H9 (cell line): ENCODE data around the gene CALR. TPM values are rescaled to one million over a fixed set of nuclear protein-coding genes. Genes with fewer than 3 reads are reported as not detected.

Experiments used
- DNase-seq: peaks from one replicate; pipeline ENCODE4 v3.0.0-alpha.2; 2017
- H2AFZ ChIP-seq: one replicate; pipeline ENCODE4 v1.6.1; 2013; ENCODE audit warnings: mild to moderate bottlenecking, low read length, control low read depth, moderate library complexity
- H2AK5ac ChIP-seq: 2 replicates; pipeline ENCODE4 v1.6.1; 2013; ENCODE audit warnings: low read length, control low read depth, mixed read lengths; ENCODE audit not compliant: insufficient read length
- H2BK120ac ChIP-seq: one replicate; pipeline ENCODE4 v1.6.1; 2013; ENCODE audit warnings: low read depth, mild to moderate bottlenecking, low read length, control low read depth, inconsistent platforms; ENCODE audit not compliant: poor library complexity, severe bottlenecking
- H2BK12ac ChIP-seq: 2 replicates; pipeline ENCODE4 v1.6.1; 2013; ENCODE audit warnings: low read length, control low read depth, mixed read lengths, low read depth; ENCODE audit not compliant: insufficient read length
- H2BK15ac ChIP-seq: 2 replicates; pipeline ENCODE4 v1.6.1; 2013; ENCODE audit warnings: low read depth, low read length, control low read depth
- H2BK20ac ChIP-seq: one replicate; pipeline ENCODE4 v1.6.1; 2013; ENCODE audit warnings: low read depth, mild to moderate bottlenecking, low read length, control low read depth, inconsistent platforms; ENCODE audit not compliant: poor library complexity, severe bottlenecking
- H2BK5ac ChIP-seq: 2 replicates; pipeline ENCODE4 v1.6.1; 2013; ENCODE audit warnings: low read length, control low read depth, mixed read lengths; ENCODE audit not compliant: insufficient read length
- H3K14ac ChIP-seq: 2 replicates; pipeline ENCODE4 v1.6.1; 2013; ENCODE audit warnings: low read length, control low read depth; ENCODE audit not compliant: insufficient read depth
- H3K18ac ChIP-seq: 2 replicates; pipeline ENCODE4 v1.6.1; 2013; ENCODE audit warnings: low read depth, mild to moderate bottlenecking, mixed read lengths, low read length, control low read depth; ENCODE audit not compliant: insufficient read length
- H3K23ac ChIP-seq: 2 replicates; pipeline ENCODE4 v1.6.1; 2013; ENCODE audit warnings: low read length, control low read depth, mixed read lengths, low read depth; ENCODE audit not compliant: insufficient read length
- H3K23me2 ChIP-seq: 2 replicates; pipeline ENCODE4 v1.6.1; 2013; ENCODE audit warnings: low read depth, mild to moderate bottlenecking, mixed read lengths, low read length, control low read depth; ENCODE audit not compliant: insufficient read length, poor library complexity, severe bottlenecking
- H3K27ac ChIP-seq: 2 replicates; pipeline ENCODE4 v1.5.1; 2013; ENCODE audit warnings: low read length, control low read depth, mixed read lengths, low read depth; ENCODE audit not compliant: insufficient read length
- H3K27me3 ChIP-seq: 2 replicates; pipeline ENCODE4 v1.6.1; 2013; ENCODE audit warnings: low read length, control low read depth, inconsistent platforms; ENCODE audit not compliant: insufficient read depth
- H3K4ac ChIP-seq: 2 replicates; pipeline ENCODE4 v1.6.1; 2013; ENCODE audit warnings: low read depth, mild to moderate bottlenecking, control low read depth, inconsistent platforms, low read length, moderate library complexity
- H3K4me1 ChIP-seq: 2 replicates; pipeline ENCODE4 v1.6.1; 2013; ENCODE audit warnings: low read length, control low read depth, inconsistent platforms; ENCODE audit not compliant: insufficient read depth
- H3K4me2 ChIP-seq: 2 replicates; pipeline ENCODE4 v1.6.1; 2013; ENCODE audit warnings: low read length, control low read depth, mixed read lengths; ENCODE audit not compliant: insufficient read length, insufficient read depth
- H3K56ac ChIP-seq: 2 replicates; pipeline ENCODE4 v1.6.1; 2013; ENCODE audit warnings: low read depth, mild to moderate bottlenecking, mixed read lengths, low read length, control low read depth; ENCODE audit not compliant: insufficient read length
- H3K79me1 ChIP-seq: 2 replicates; pipeline ENCODE4 v1.6.1; 2013; ENCODE audit warnings: low read depth, mild to moderate bottlenecking, moderate library complexity, low read length, control low read depth, inconsistent platforms; ENCODE audit not compliant: insufficient read depth, poor library complexity, severe bottlenecking
- H3K79me2 ChIP-seq: 2 replicates; pipeline ENCODE4 v1.6.1; 2013; ENCODE audit warnings: low read length, control low read depth, inconsistent platforms; ENCODE audit not compliant: insufficient read depth
- H3K9ac ChIP-seq: 2 replicates; pipeline ENCODE4 v1.6.1; 2013; ENCODE audit warnings: low read length, control low read depth, mixed read lengths; ENCODE audit not compliant: insufficient read length; ENCODE audit errors: extremely low read depth
- H3K9me3 ChIP-seq: one replicate; pipeline ENCODE4 v1.6.1; 2013; ENCODE audit warnings: low read depth, low read length, inconsistent platforms; ENCODE audit not compliant: control insufficient read depth
- H3T11ph ChIP-seq: one replicate; pipeline ENCODE4 v1.6.1; 2013; ENCODE audit warnings: mild to moderate bottlenecking, low read length, control low read depth, inconsistent platforms
- H4K20me1 ChIP-seq: one replicate; pipeline ENCODE4 v1.6.1; 2013; ENCODE audit not compliant: control insufficient read depth, insufficient read length, insufficient read depth
- H4K5ac ChIP-seq: 2 replicates; pipeline ENCODE4 v1.6.1; 2013; ENCODE audit warnings: low read depth, mild to moderate bottlenecking, mixed read lengths, low read length, control low read depth; ENCODE audit not compliant: insufficient read length
- H4K8ac ChIP-seq: replicated peaks from 2 replicates; pipeline ENCODE4 v1.6.1; 2013; ENCODE audit warnings: low read length, control low read depth, mixed read lengths, low read depth; ENCODE audit not compliant: insufficient read length
- H4K91ac ChIP-seq: 2 replicates; pipeline ENCODE4 v1.6.1; 2013; ENCODE audit warnings: low read depth, mild to moderate bottlenecking, moderate library complexity, mixed read lengths, low read length, control low read depth; ENCODE audit not compliant: insufficient read length
- H3K27ac Mint-ChIP-seq, 3 experiments: 2 replicates in 2 of 3; 3 replicates in 1 of 3; pipeline ENCODE4 v1.8.0; 2020 to 2021; ENCODE audit warnings: mixed read lengths in 3 of 3, mild to moderate bottlenecking in 1 of 3, moderate library complexity in 1 of 3
- H3K27me3 Mint-ChIP-seq: 2 replicates; pipeline ENCODE4 v1.8.0; 2021; ENCODE audit warnings: low read depth, mild to moderate bottlenecking, moderate library complexity, mixed read lengths
- H3K36me3 Mint-ChIP-seq, 3 experiments: 2 replicates in 2 of 3; 3 replicates in 1 of 3; pipeline ENCODE4 v1.8.0; 2020 to 2021; ENCODE audit warnings: low read depth in 3 of 3, mixed read lengths in 3 of 3; ENCODE audit not compliant: insufficient read depth in 1 of 3
- H3K4me1 Mint-ChIP-seq, 2 experiments: 2 replicates each; pipeline ENCODE4 v1.8.0; 2020; ENCODE audit warnings: mixed read lengths in 2 of 2
- H3K4me3 Mint-ChIP-seq, 2 experiments: 2 replicates in 1 of 2; 3 replicates in 1 of 2; pipeline ENCODE4 v1.8.0; 2020 to 2021; ENCODE audit warnings: mild to moderate bottlenecking in 2 of 2, mixed read lengths in 2 of 2, moderate library complexity in 1 of 2
- H3K9me3 Mint-ChIP-seq, 2 experiments: 2 replicates in 1 of 2; 3 replicates in 1 of 2; pipeline ENCODE4 v1.8.0; 2020; ENCODE audit warnings: mild to moderate bottlenecking in 2 of 2, mixed read lengths in 2 of 2, moderate library complexity in 1 of 2
- CTCF ChIP-seq: fragments of 200-600 bp; sonication (generic); conservative IDR thresholded peaks from 3 replicates; pipeline ENCODE4 v1.8.0; 2021; ENCODE audit warnings: antibody characterized with exemption, mild to moderate bottlenecking
- WGBS: extraction: QIAGEN DNeasy Blood & Tissue Kit; methylation state at CpG from one replicate; pipeline ENCODE4 v1.1.7; 2013; ENCODE audit warnings: missing lambda C conversion rate, low lambda C conversion rate, mixed read lengths; ENCODE audit not compliant: insufficient read length; ENCODE audit errors: extremely low coverage; 5-methylcytosine and 5-hydroxymethylcytosine counted together
- total RNA-seq: library from RNA; stranded (reverse); gene quantifications from 2 replicates; pipeline ENCODE4 v1.2.1, GENCODE V29; 2021

Gene CALR
- total RNA-seq, 1 experiment from 2014 or later, result 887 TPM

DNA sequence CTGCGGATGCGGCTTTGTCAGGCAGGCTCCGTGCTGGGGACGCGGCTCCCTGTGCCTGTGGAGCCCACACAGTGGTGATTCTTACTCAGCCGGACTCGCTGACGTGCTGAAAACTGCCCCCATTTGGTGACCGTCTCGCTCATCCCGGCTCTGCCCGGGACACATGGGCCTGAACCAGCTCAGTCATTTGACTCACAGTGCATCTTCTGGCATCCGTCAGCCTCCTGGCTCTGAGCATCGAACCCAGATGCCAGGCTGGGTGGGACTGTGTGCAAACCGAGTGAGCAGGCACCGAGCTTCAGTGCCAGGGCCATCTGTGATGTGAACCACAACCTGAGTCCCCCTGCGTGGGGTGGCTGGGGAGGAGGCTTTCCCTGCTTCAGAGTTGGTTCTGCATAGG is 41.9 kb upstream of the CALR start:
- H2BK120ac ChIP-seq, result no peak overlapping the region
- no peak overlapping the region for H3K4me3 Mint-ChIP-seq
- H4K8ac ChIP-seq, result no peak overlapping the region

More for the DNA sequence above, 41.9 kb upstream of the CALR start:
- Histone ChIP-seq H2AFZ (no peak overlapping the region), H4K20me1 (no peaks in the 10 kb centered on the region), H3K56ac (no peak overlapping the region), H3K79me1 (no peaks in the 10 kb centered on the region), H3K79me2 (no peaks in the 10 kb centered on the region; the same call in 1 of the 2 replicates), H3K14ac (no peak overlapping the region), H3T11ph (no peak overlapping the region), H2BK12ac (no peak overlapping the region), H3K27ac (no peak overlapping the region), H3K4me1 (no peaks in the 10 kb centered on the region), H3K9me3 (no peaks in the 10 kb centered on the region), H3K23ac (no peak overlapping the region), H3K9ac (no peak overlapping the region), H3K18ac (no peak overlapping the region), H3K27me3 (no peaks in the 10 kb centered on the region), H4K91ac (no peak overlapping the region), H3K23me2 (peaks cover 4% of the 10 kb centered on the region), H2BK5ac (no peak overlapping the region), H2BK15ac (no peak overlapping the region), H3K4me2 (no peak overlapping the region), H2BK20ac (no peak overlapping the region), H2AK5ac (no peak overlapping the region), H4K5ac (no peak overlapping the region), H3K4ac (no peak overlapping the region)
- peaks cover 2 to 8% of the 10 kb centered on the region in 2 experiments; a peak in 1 of 4 replicates for H3K4me1 Mint-ChIP-seq
- WGBS, result no CpG with 5 or more reads among the region's 17 CpGs
- DNase-seq, result no peak
- H3K9me3 Mint-ChIP-seq, result no peaks in the 10 kb centered on the region; a peak in 1 of 5 replicates
- no peak for TF ChIP-seq CTCF
- no peaks in the 10 kb centered on the region for H3K27me3 Mint-ChIP-seq
- H3K27ac Mint-ChIP-seq, result no peak overlapping the region
- H3K36me3 Mint-ChIP-seq, result peaks cover 35 to 60% (median 53%) of the 10 kb centered on the region in 3 experiments; a peak in 6 of 7 replicates
